Activated CD4-positive, alpha-beta T cell treated with anti-CD3 and anti-CD28 coated beads for 1 hour (primary cell): ENCODE measurements around the gene FOXM1.

Experiments used
- DNase-seq: peaks from one replicate; pipeline ENCODE4 v3.0.0-alpha.2; 2020

The FOXM1 gene

GRCh38 chr12:2835691-2836403 lies 41.1 kb downstream of the FOXM1 start:
- DNase-seq = no peak

GRCh38 chr12:2834581-2835491 lies 42.1 kb downstream of the FOXM1 start, which contains the start of gene NRIP2:
NRIP2 (minus strand) TSS chr12:2835035; CDS start chr12:2834983, 52 bp downstream.
- DNase-seq = no peak

- DNase-seq = no peak
Observed at GRCh38 chr12:2833810-2834209, 43.2 kb downstream of the FOXM1 start.

- DNase-seq = no peak
Observed at GRCh38 chr12:2833327-2833726, 43.6 kb downstream of the FOXM1 start.

GRCh38 chr12:2832550-2833127 lies 44.3 kb downstream of the FOXM1 start:
- DNase-seq = no peak

GRCh38 chr12:2829275-2829674 lies 47.7 kb downstream of the FOXM1 start:
- no peak for DNase-seq

- DNase-seq = no peak
Observed at GRCh38 chr12:2826721-2827515, 50.1 kb downstream of the FOXM1 start.

- DNase-seq = no peak
Observed at GRCh38 chr12:2826036-2826435, 50.9 kb downstream of the FOXM1 start.

GRCh38 chr12:2825132-2825531 lies 51.8 kb downstream of the FOXM1 start:
- DNase-seq = no peak

- no peak for DNase-seq
Observed at GRCh38 chr12:2824541-2824940, 52.4 kb downstream of the FOXM1 start.

GRCh38 chr12:2823483-2823882 lies 53.5 kb downstream of the FOXM1 start:
- no peak for DNase-seq

- no peak for DNase-seq
Observed at GRCh38 chr12:2820432-2820831, 56.5 kb downstream of the FOXM1 start.

GRCh38 chr12:2819810-2820209 lies 57.2 kb downstream of the FOXM1 start:
- DNase-seq = no peak

- no peak for DNase-seq
Observed at GRCh38 chr12:2813214-2814185, 63.5 kb downstream of the FOXM1 start.

- peak; percentile 90 for DNase-seq
Observed at GRCh38 chr12:2812290-2813213, 64.4 kb downstream of the FOXM1 start, which contains the start of gene ITFG2. ITFG2 (plus strand) TSS chr12:2812668; CDS start chr12:2812761, 93 bp downstream.

GRCh38 chr12:2811801-2812200 lies 65.2 kb downstream of the FOXM1 start:
- no peak for DNase-seq
